PC-9 (cell line): ENCODE results near the gene LAMTOR3. TPM values are rescaled to one million over a fixed set of nuclear protein-coding genes. Genes with fewer than 3 reads are reported as not detected.

Source experiments
- BruUV-seq: library from RNA; stranded (reverse); fragments of 400-500 nt; replicated peaks from 2 replicates; lab custom pipeline; 2021; lab: Mats Ljungman, UMichigan
- CTCF ChIA-PET: fragments of 300-600 bp; sonication (Branson Sonifier 250); formaldehyde crosslinking; loops from one replicate; lab custom pipeline; 2022; ENCODE audit warnings: antibody characterized with exemption; lab: Charles Lee
- POLR2A ChIA-PET: fragments of 300-600 bp; sonication (Branson Sonifier 250); formaldehyde crosslinking; loops from one replicate; lab custom pipeline; 2022; ENCODE audit warnings: antibody characterized with exemption; ENCODE audit not compliant: unreplicated experiment; lab: Charles Lee
- DNase-seq, 2 experiments: peaks; one replicate each; pipeline versions ENCODE4 v3.0.0 to v3.0.0-alpha.2; 2015 to 2022; ENCODE audit warnings: mixed read lengths in 1 of 2
- H2AFZ ChIP-seq: fragments of 200-600 bp; sonication (generic); 2 replicates; pipeline ENCODE4 v1.8.1; 2017; ENCODE audit warnings: antibody characterized with exemption
- H3F3A ChIP-seq: fragments of 200-600 bp; sonication (generic); 2 replicates; pipeline ENCODE4 v1.8.1; 2017; ENCODE audit warnings: antibody characterized with exemption, mild to moderate bottlenecking, low read depth; ENCODE audit not compliant: insufficient read depth
- H3K27ac ChIP-seq: fragments of 200-600 bp; sonication (generic); 2 replicates; pipeline ENCODE4 v1.6.1; 2016; ENCODE audit warnings: mixed run types
- H3K27me3 ChIP-seq: fragments of 200-600 bp; sonication (generic); 2 replicates; pipeline ENCODE4 v1.6.1; 2016; ENCODE audit warnings: low read depth, mixed run types; ENCODE audit not compliant: insufficient read depth
- H3K36me3 ChIP-seq: fragments of 200-600 bp; sonication (generic); 2 replicates; pipeline ENCODE4 v1.6.1; 2016; ENCODE audit warnings: low read depth, mixed run types
- H3K4me1 ChIP-seq: fragments of 200-600 bp; sonication (generic); replicated peaks from 2 replicates; pipeline ENCODE4 v1.6.1; 2016; ENCODE audit warnings: mixed run types; ENCODE audit not compliant: insufficient read depth
- H3K4me2 ChIP-seq: fragments of 200-600 bp; sonication (generic); 2 replicates; pipeline ENCODE4 v1.6.1; 2017; ENCODE audit warnings: mixed run types
- H3K4me3 ChIP-seq: fragments of 200-600 bp; sonication (generic); 2 replicates; pipeline ENCODE4 v1.6.1; 2016; ENCODE audit warnings: mixed run types
- H3K79me2 ChIP-seq: fragments of 200-600 bp; sonication (generic); 2 replicates; pipeline ENCODE4 v1.6.1; 2017; ENCODE audit warnings: low read depth, mixed run types
- H3K9me2 ChIP-seq: fragments of 200-600 bp; sonication (generic); 2 replicates; pipeline ENCODE4 v1.8.1; 2017; ENCODE audit warnings: mild to moderate bottlenecking; ENCODE audit not compliant: insufficient read depth
- H3K9me3 ChIP-seq: fragments of 200-600 bp; sonication (generic); 2 replicates; pipeline ENCODE4 v1.8.1; 2016; ENCODE audit warnings: low read depth; ENCODE audit not compliant: insufficient read depth
- H4K20me1 ChIP-seq: fragments of 200-600 bp; sonication (generic); 2 replicates; pipeline ENCODE4 v1.8.1; 2017; ENCODE audit not compliant: insufficient read depth
- EZH2 ChIP-seq: fragments of 200-600 bp; sonication (generic); IDR thresholded peaks from 2 replicates; pipeline ENCODE4 v1.8.0; 2017; ENCODE audit warnings: antibody characterized with exemption, low read depth
- intact Hi-C: fragments of 100-400 bp; cut with micrococcal nuclease; formaldehyde crosslinking; loops from one replicate; pipeline ENCODE4 v1.10.0; 2022; ENCODE audit not compliant: unreplicated experiment
- total RNA-seq: library from RNA; stranded (reverse); gene quantifications from 2 replicates; pipeline ENCODE4 v1.2.3, GENCODE V29; 2021
- TF ChIP-seq, protein P1 (sequence below): fragments of 200-600 bp; sonication (generic); conservative IDR thresholded peaks from 2 replicates; pipeline ENCODE4 v1.6.1; 2017; ENCODE audit warnings: mixed run types, antibody characterized with exemption, mild to moderate bottlenecking, moderate library complexity

The LAMTOR3 gene
- total RNA-seq, 1 experiment from 2014 or later = 17.4 TPM

DNA sequence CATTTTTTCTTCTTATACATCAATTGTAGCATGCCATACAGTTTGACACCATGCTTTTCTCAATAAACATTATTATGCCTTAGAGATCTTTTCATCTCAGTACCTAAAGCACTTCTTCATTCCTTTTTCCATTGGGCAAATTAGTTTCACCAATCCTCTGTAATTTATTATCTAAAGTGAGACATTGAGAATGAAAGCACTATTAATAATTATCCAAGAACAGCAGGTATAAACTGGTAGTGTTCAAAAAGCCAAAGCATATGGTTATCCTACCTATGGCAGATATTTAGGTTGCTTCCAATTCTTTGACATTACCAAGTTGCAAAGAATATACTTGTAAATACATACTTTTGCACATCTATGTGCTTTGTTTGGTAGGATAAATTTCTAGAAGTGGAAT, 15.6 kb downstream of the LAMTOR3 start:
- Histone ChIP-seq H3K4me1 (peaks cover 6% of the 10 kb centered on the region; the same call in 1 of the 2 replicates), H3K4me3 (no peak overlapping the region), H3K9me3 (no peaks in the 10 kb centered on the region), H3K79me2 (no peaks in the 10 kb centered on the region), H3K9me2 (no peaks in the 10 kb centered on the region), H2AFZ (no peak overlapping the region), H4K20me1 (no peaks in the 10 kb centered on the region), H3K36me3 (peaks cover 18% of the 10 kb centered on the region; the same call in 1 of the 2 replicates), H3K27me3 (no peaks in the 10 kb centered on the region), H3K27ac (no peak overlapping the region), H3F3A (peaks cover 7% of the 10 kb centered on the region), H3K4me2 (no peak overlapping the region)
- CTCF ChIA-PET = no interaction called here
- TF ChIP-seq, protein P1, sequence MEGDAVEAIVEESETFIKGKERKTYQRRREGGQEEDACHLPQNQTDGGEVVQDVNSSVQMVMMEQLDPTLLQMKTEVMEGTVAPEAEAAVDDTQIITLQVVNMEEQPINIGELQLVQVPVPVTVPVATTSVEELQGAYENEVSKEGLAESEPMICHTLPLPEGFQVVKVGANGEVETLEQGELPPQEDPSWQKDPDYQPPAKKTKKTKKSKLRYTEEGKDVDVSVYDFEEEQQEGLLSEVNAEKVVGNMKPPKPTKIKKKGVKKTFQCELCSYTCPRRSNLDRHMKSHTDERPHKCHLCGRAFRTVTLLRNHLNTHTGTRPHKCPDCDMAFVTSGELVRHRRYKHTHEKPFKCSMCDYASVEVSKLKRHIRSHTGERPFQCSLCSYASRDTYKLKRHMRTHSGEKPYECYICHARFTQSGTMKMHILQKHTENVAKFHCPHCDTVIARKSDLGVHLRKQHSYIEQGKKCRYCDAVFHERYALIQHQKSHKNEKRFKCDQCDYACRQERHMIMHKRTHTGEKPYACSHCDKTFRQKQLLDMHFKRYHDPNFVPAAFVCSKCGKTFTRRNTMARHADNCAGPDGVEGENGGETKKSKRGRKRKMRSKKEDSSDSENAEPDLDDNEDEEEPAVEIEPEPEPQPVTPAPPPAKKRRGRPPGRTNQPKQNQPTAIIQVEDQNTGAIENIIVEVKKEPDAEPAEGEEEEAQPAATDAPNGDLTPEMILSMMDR = no peak
- no peak for TF ChIP-seq EZH2
- BruUV-seq = no TSS peak
- intact Hi-C loops = no loop called here
- POLR2A ChIA-PET = no interaction called here
- no peak for DNase-seq

DNA sequence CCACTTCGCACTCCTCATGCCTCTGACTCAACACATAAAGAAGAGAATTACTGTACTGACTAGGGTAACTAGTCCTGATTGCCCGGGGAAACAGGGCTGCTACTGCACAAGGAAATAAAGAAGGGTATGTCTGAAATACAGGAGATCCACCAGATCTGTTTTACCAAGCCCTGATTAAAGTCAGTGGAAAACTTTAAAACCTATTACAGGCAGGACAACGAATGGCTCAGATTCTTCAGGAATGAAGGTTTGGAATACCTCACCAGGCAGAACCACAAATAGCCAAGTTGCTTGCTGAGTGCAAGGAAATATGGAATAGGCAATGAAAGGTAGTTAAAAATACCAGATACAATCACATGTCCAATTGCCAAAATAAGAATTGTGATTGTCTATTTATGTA, 17.3 kb downstream of the LAMTOR3 start:
- Histone ChIP-seq H3K36me3 (peaks cover 8% of the 10 kb centered on the region; the same call in 1 of the 2 replicates), H3K27ac (no peak overlapping the region), H3K27me3 (no peaks in the 10 kb centered on the region), H3K79me2 (no peaks in the 10 kb centered on the region), H3F3A (peaks cover 7% of the 10 kb centered on the region), H3K4me2 (no peak overlapping the region), H2AFZ (no peak overlapping the region), H3K9me3 (no peaks in the 10 kb centered on the region), H4K20me1 (no peaks in the 10 kb centered on the region), H3K4me3 (no peak overlapping the region), H3K9me2 (no peaks in the 10 kb centered on the region), H3K4me1 (peaks cover 6% of the 10 kb centered on the region; the same call in 1 of the 2 replicates)
- intact Hi-C loops = no loop called here
- no TSS peak for BruUV-seq
- TF ChIP-seq, protein P1 = no peak
- no peak for TF ChIP-seq EZH2
- ChIA-PET CTCF (no interaction called here), POLR2A (no interaction called here)
- no peak for DNase-seq

DNA sequence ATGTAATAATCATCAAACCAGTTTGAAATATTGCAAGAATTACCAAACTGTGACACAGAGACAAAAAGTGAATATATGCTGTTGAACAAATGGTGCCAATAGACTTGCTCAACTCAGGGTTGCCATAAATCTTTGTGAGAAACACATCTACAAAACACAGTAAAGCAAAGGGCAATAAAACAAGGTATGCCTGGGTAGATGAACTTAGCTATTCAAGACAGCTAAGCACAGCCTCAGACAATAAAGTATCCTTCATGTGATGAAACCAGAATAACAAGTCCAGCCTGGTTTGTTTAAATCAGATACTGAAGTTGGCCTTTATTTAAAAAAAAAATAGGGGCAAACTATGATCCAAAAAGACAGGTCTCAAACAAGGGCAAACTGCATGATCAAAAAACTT, 19.2 kb downstream of the LAMTOR3 start:
- TF ChIP-seq, protein P1 = no peak
- TF ChIP-seq EZH2 = no peak
- BruUV-seq = no TSS peak

More for the DNA sequence above, 19.2 kb downstream of the LAMTOR3 start:
- no peaks in the 10 kb centered on the region for H3K27me3 ChIP-seq
- no peaks in the 10 kb centered on the region for H3K9me2 ChIP-seq
- CTCF ChIA-PET = no interaction called here
- no peaks in the 10 kb centered on the region for H3K9me3 ChIP-seq
- DNase-seq = peak in 1 of 2 experiments; percentile 42
- H3K36me3 ChIP-seq = no peaks in the 10 kb centered on the region
- peaks cover 6% of the 10 kb centered on the region; the same call in 1 of the 2 replicates for H3K4me1 ChIP-seq
- no peak overlapping the region for H2AFZ ChIP-seq
- no peaks in the 10 kb centered on the region for H4K20me1 ChIP-seq
- H3K27ac ChIP-seq = no peak overlapping the region
- intact Hi-C loops = no loop called here
- POLR2A ChIA-PET = no interaction called here
- H3K4me3 ChIP-seq = no peak overlapping the region
- H3K4me2 ChIP-seq = no peak overlapping the region
- peaks cover 7% of the 10 kb centered on the region; the same call in 1 of the 2 replicates for H3F3A ChIP-seq
- H3K79me2 ChIP-seq = no peaks in the 10 kb centered on the region
